Measurements from ENCODE around the gene CATSPERZ. TPM values are rescaled to one million over a fixed set of nuclear protein-coding genes. Genes with fewer than 3 reads are reported as not detected.
"Not testable (repeated sequence)": the region's sequence is repeated elsewhere in the genome, so short reads cannot be mapped to it uniquely, and the experiment has no call there.

The CATSPERZ gene
- total RNA-seq, 1 experiment from 2014 or later, result 0.59 TPM

GRCh38 chr11:64316672-64317324 is 16.6 kb downstream of the CATSPERZ start:
- DNase-seq (ENCODE audit: extremely low read depth, low read depth), result no peak

- peak; percentile 96 for DNase-seq (ENCODE audit: extremely low read depth, low read depth)
These were observed 17.3 kb downstream of the CATSPERZ start, which contains the start of gene TRMT112 for GRCh38 chr11:64317325-64317960. TRMT112 (minus strand) TSS chr11:64317559; CDS start chr11:64317526, 33 bp downstream.

- peak; percentile 94 for DNase-seq (ENCODE audit: extremely low read depth, low read depth)
These were observed 18.0 kb downstream of the CATSPERZ start, which contains the start of gene PRDX5 for GRCh38 chr11:64317961-64318765. PRDX5 (plus strand) TSS chr11:64318121; CDS start chr11:64318216, 95 bp downstream.

- DNase-seq (ENCODE audit: extremely low read depth, low read depth), result no peak
These were observed 18.9 kb downstream of the CATSPERZ start for GRCh38 chr11:64318766-64319761.

- DNase-seq (ENCODE audit: extremely low read depth, low read depth), result no peak
These were observed 20.4 kb downstream of the CATSPERZ start for GRCh38 chr11:64320556-64320955.

GRCh38 chr11:64321026-64321425 is 20.9 kb downstream of the CATSPERZ start:
- DNase-seq (ENCODE audit: extremely low read depth, low read depth), result no peak

GRCh38 chr11:64321533-64321932 is 21.4 kb downstream of the CATSPERZ start:
- no peak for DNase-seq (ENCODE audit: extremely low read depth, low read depth)

GRCh38 chr11:64322925-64323260 is 22.7 kb downstream of the CATSPERZ start:
- no peak for DNase-seq (ENCODE audit: extremely low read depth, low read depth)

GRCh38 chr11:64323373-64323772 is 23.2 kb downstream of the CATSPERZ start:
- no peak for DNase-seq (ENCODE audit: extremely low read depth, low read depth)

GRCh38 chr11:64323984-64324383 is 23.8 kb downstream of the CATSPERZ start:
- not testable (repeated sequence) for DNase-seq (ENCODE audit: extremely low read depth, low read depth)

- DNase-seq (ENCODE audit: extremely low read depth, low read depth), result no peak
These were observed 24.7 kb downstream of the CATSPERZ start for GRCh38 chr11:64324692-64325469.

- DNase-seq (ENCODE audit: extremely low read depth, low read depth), result no peak
These were observed 27.2 kb downstream of the CATSPERZ start for GRCh38 chr11:64327375-64327774.

- DNase-seq (ENCODE audit: extremely low read depth, low read depth), result no peak
These were observed 27.8 kb downstream of the CATSPERZ start for GRCh38 chr11:64327993-64328392.

- no peak for DNase-seq (ENCODE audit: extremely low read depth, low read depth)
These were observed 30.7 kb downstream of the CATSPERZ start for GRCh38 chr11:64330888-64331287.

- DNase-seq (ENCODE audit: extremely low read depth, low read depth), result peak; percentile 83
These were observed 31.6 kb downstream of the CATSPERZ start for GRCh38 chr11:64331569-64332371.

GRCh38 chr11:64333556-64333955 is 33.4 kb downstream of the CATSPERZ start:
- DNase-seq (ENCODE audit: extremely low read depth, low read depth), result no peak

- peak; percentile 79 for DNase-seq (ENCODE audit: extremely low read depth, low read depth)
These were observed 34.9 kb downstream of the CATSPERZ start for GRCh38 chr11:64334764-64335735.

Measured in NCI-H460 (cell line).